ENCODE measurements around the gene WDR4. TPM values are rescaled to one million over a fixed set of nuclear protein-coding genes. Genes with fewer than 3 reads are reported as not detected.
A peak's percentile ranks its signal among the peaks of the same experiment; 100 is the strongest.

WDR4 gene
- polyA plus RNA-seq, 1 of the 3 experiments (the other 2 are of a cell fraction) = 26.5 TPM

DNA sequence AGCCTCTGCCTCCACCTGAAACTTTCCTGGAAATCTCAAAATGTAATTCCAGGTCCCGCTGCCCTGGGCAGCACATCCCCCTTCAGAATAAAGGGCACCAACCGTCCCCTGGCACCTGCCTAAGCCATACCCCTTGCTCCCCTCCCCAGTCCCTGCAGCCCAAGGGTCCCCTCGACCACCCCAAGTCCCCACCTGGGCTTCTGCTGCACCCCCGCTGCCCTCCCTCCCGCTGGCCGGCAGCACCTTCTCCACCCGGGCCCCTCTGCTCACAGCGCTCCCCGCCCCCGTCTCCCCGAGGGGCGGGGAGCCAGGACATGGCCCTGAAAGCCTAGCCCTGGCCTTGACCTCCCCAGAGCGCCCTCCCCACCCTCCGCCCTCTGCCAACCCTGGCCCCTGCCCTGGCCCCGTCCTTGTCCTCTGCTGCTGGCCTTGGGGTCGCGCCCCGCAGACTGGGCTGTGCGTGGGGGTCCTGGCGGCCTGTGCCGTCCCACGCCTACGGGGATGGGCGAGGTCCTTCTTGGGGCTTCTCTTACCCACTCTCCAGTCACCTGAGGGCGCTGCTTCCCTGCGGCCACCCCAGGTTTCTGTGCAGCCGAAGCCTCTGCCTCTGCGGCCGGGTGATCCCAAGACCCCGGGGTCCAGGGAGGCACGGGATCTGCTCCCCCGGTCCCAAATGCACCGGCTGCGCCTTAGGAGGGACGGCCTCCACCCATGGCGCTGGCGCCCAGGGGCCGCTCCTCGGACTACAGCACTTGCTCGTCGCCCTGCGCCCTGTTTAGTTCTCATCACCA, 41.7 kb downstream of the WDR4 start:
- TF ChIP-seq RCOR1 (IDR thresholded peaks at IDR 0.05; ENCODE audit: low read length) = no peak
- no peak for TF ChIP-seq ELF1 (IDR thresholded peaks at IDR 0.05)
- no peak for TF ChIP-seq ZBTB33 (IDR thresholded peaks at IDR 0.05; ENCODE audit: borderline replicate concordance, low read depth)
- TF ChIP-seq TCF12 (IDR thresholded peaks at IDR 0.05) = no peak
- TF ChIP-seq IRF3 (IDR thresholded peaks at IDR 0.05; ENCODE audit: low read depth, low read length) = no peak
- TF ChIP-seq, protein P1, sequence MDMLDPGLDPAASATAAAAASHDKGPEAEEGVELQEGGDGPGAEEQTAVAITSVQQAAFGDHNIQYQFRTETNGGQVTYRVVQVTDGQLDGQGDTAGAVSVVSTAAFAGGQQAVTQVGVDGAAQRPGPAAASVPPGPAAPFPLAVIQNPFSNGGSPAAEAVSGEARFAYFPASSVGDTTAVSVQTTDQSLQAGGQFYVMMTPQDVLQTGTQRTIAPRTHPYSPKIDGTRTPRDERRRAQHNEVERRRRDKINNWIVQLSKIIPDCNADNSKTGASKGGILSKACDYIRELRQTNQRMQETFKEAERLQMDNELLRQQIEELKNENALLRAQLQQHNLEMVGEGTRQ (IDR thresholded peaks at IDR 0.05; ENCODE audit: borderline replicate concordance, low read depth, low read length) = no peak
- no peak for TF ChIP-seq GATA2 (CRISPR knock-in tag; IDR thresholded peaks at IDR 0.05)
- no peak for TF ChIP-seq FOXJ3 (CRISPR knock-in tag; IDR thresholded peaks at IDR 0.05)
- no peak for TF ChIP-seq MXI1 (IDR thresholded peaks at IDR 0.05; ENCODE audit: low read depth, low read length)
- TF ChIP-seq MAX (IDR thresholded peaks at IDR 0.05; ENCODE audit: low read depth) = no peak
- no peak for TF ChIP-seq TAF1 (IDR thresholded peaks at IDR 0.05; ENCODE audit: borderline replicate concordance, low read depth, low read length)
- POLR2A ChIA-PET = no interaction called here
- CTCF ChIA-PET = no interaction called here
- peaks cover 9 to 22% of the 10 kb centered on the region in 2 experiments for H3K36me3 ChIP-seq (replicated peaks in 1 of 2; ENCODE audit: control insufficient read depth in 1 of 2, insufficient read depth in 2 of 2, low read length in 1 of 2)
- no peaks in the 10 kb centered on the region for H3K27me3 ChIP-seq (ENCODE audit: insufficient read depth)
- H3K4me1 ChIP-seq (ENCODE audit: control insufficient read depth in 1 of 2, insufficient read depth in 2 of 2, low read depth in 1 of 2, low read length in 1 of 2) = peaks cover 0 to 7% of the 10 kb centered on the region in 2 experiments; a peak in 1 of 4 replicates
- H3K9me3 ChIP-seq = no peaks in the 10 kb centered on the region
- H3K9ac ChIP-seq = no peak overlapping the region
- H4K20me1 ChIP-seq (ENCODE audit: insufficient read depth) = no peaks in the 10 kb centered on the region
- no peak overlapping the region for H3K4me2 ChIP-seq
- H3K79me2 ChIP-seq (ENCODE audit: insufficient read depth) = peaks cover 1% of the 10 kb centered on the region; the same call in 1 of the 2 replicates
- H2AFZ ChIP-seq (ENCODE audit: low read depth) = no peak overlapping the region
- DNase-seq = peak; percentile 43
- H3K27ac ChIP-seq (ENCODE audit: low read depth in 2 of 2, low read length in 1 of 2) = no peak overlapping the region
- H3K9me2 ChIP-seq = no peaks in the 10 kb centered on the region
- 89% methylated on average over 32 of the region's 42 CpGs for WGBS (ENCODE audit: low lambda C conversion rate)
- no peak overlapping the region for H3K4me3 ChIP-seq (ENCODE audit: low read depth in 2 of 2, low read length in 1 of 2)
- H3F3A ChIP-seq (replicated peaks; ENCODE audit: insufficient read depth) = no peaks in the 10 kb centered on the region

GRCh38 chr21:42836767-42837301, 42.5 kb downstream of the WDR4 start:
- H3F3A ChIP-seq (replicated peaks; ENCODE audit: insufficient read depth) = no peaks in the 10 kb centered on the region
- H3K27ac ChIP-seq (ENCODE audit: low read depth in 2 of 2, low read length in 1 of 2) = no peak overlapping the region
- no peaks in the 10 kb centered on the region for H3K9me3 ChIP-seq
- peaks cover 0 to 9% of the 10 kb centered on the region in 2 experiments; a peak in 1 of 4 replicates for H3K4me1 ChIP-seq (ENCODE audit: control insufficient read depth in 1 of 2, insufficient read depth in 2 of 2, low read depth in 1 of 2, low read length in 1 of 2)
- H3K9ac ChIP-seq = no peak overlapping the region
- H4K20me1 ChIP-seq (ENCODE audit: insufficient read depth) = no peaks in the 10 kb centered on the region
- no peak overlapping the region for H3K4me3 ChIP-seq (ENCODE audit: low read depth in 2 of 2, low read length in 1 of 2)
- no peak overlapping the region for H3K4me2 ChIP-seq
- H3K9me2 ChIP-seq = no peaks in the 10 kb centered on the region
- ChIA-PET CTCF (no interaction called here), POLR2A (no interaction called here)
- no peaks in the 10 kb centered on the region for H3K27me3 ChIP-seq (ENCODE audit: insufficient read depth)
- peaks cover 9 to 22% of the 10 kb centered on the region in 2 experiments for H3K36me3 ChIP-seq (replicated peaks in 1 of 2; ENCODE audit: control insufficient read depth in 1 of 2, insufficient read depth in 2 of 2, low read length in 1 of 2)
- peak; percentile 18 for DNase-seq
- no peaks in the 10 kb centered on the region for H3K79me2 ChIP-seq (ENCODE audit: insufficient read depth)
- WGBS (ENCODE audit: low lambda C conversion rate) = 86% methylated on average over 13 of the region's 15 CpGs
- H2AFZ ChIP-seq (ENCODE audit: low read depth) = no peak overlapping the region
- no peak for TF ChIP-seq FOSL2 (IDR thresholded peaks at IDR 0.05; ENCODE audit: borderline replicate concordance, low read depth)
- TF ChIP-seq RFX5 (IDR thresholded peaks at IDR 0.05; ENCODE audit: low read length) = no peak
- no peak for TF ChIP-seq SMC3 (IDR thresholded peaks at IDR 0.05; ENCODE audit: low read depth, low read length)
- TF ChIP-seq GABPA (IDR thresholded peaks at IDR 0.05; ENCODE audit: low read depth) = no peak
- TF ChIP-seq RAD21 (IDR thresholded peaks at IDR 0.05; ENCODE audit: low read length) = no peak
- TF ChIP-seq CTCF (IDR thresholded peaks at IDR 0.05) = no peak
- no peak for TF ChIP-seq EZH2phosphoT487 (IDR thresholded peaks at IDR 0.05; ENCODE audit: borderline replicate concordance, low read depth)
- TF ChIP-seq PBX3 (IDR thresholded peaks at IDR 0.05) = no peak
